ENCODE measurements around the gene DLX3.

The DLX3 gene

GRCh38 chr17:49967621-49968404 lies 27.2 kb downstream of the DLX3 start:
- Histone ChIP-seq H3K36me3 (ENCODE audit: control insufficient read depth, insufficient read depth, low read length) (no peaks in the 10 kb centered on the region), H3K4me3 (ENCODE audit: insufficient read depth, low read depth, low read length, poor library complexity, severe bottlenecking) (peak overlapping the region; percentile 33), H3K9me3 (ENCODE audit: control insufficient read depth, low read length) (no peaks in the 10 kb centered on the region), H3K27ac (ENCODE audit: insufficient read depth, low read length, poor library complexity, severe bottlenecking) (no peak overlapping the region), H3K27me3 (replicated peaks; ENCODE audit: control insufficient read depth, insufficient read depth, low read length, poor library complexity, severe bottlenecking) (peaks cover 73% of the 10 kb centered on the region), H3K4me1 (ENCODE audit: control insufficient read depth, insufficient read depth, low read length, poor library complexity, severe bottlenecking) (peaks cover 48% of the 10 kb centered on the region)
- no peak for DNase-seq

DNA sequence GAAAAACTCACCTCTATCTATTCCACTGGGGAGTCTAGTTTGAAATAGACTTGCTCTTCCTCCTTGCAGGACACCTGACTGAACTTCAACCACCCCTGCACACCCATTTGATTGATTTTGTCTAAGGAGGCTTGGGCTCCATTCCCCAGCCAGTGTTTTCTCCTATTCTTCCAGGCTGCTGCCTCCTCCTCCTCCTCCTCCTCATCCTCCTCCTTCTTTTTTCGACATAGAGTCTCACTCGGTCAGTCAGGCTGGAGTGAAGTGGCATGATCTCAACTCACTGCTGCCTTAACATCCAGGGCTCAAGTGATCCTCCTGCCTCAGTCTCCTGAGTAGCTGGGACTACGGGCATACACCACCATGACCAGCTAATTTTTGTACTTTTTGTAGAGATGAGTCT lies 27.8 kb downstream of the DLX3 start:
- H3K4me1 ChIP-seq (ENCODE audit: control insufficient read depth, insufficient read depth, low read length, poor library complexity, severe bottlenecking) = peaks cover 42% of the 10 kb centered on the region
- H3K36me3 ChIP-seq (ENCODE audit: control insufficient read depth, insufficient read depth, low read length) = no peaks in the 10 kb centered on the region
- DNase-seq = no peak
- no peaks in the 10 kb centered on the region for H3K9me3 ChIP-seq (ENCODE audit: control insufficient read depth, low read length)
- H3K27me3 ChIP-seq (replicated peaks; ENCODE audit: control insufficient read depth, insufficient read depth, low read length, poor library complexity, severe bottlenecking) = peaks cover 73% of the 10 kb centered on the region
- H3K4me3 ChIP-seq (ENCODE audit: insufficient read depth, low read depth, low read length, poor library complexity, severe bottlenecking) = no peak overlapping the region
- H3K27ac ChIP-seq (ENCODE audit: insufficient read depth, low read length, poor library complexity, severe bottlenecking) = no peak overlapping the region

GRCh38 chr17:49966767-49967166 lies 28.3 kb downstream of the DLX3 start:
- H3K27me3 ChIP-seq (replicated peaks; ENCODE audit: control insufficient read depth, insufficient read depth, low read length, poor library complexity, severe bottlenecking) = peaks cover 69% of the 10 kb centered on the region
- no peaks in the 10 kb centered on the region for H3K9me3 ChIP-seq (ENCODE audit: control insufficient read depth, low read length)
- no peaks in the 10 kb centered on the region for H3K36me3 ChIP-seq (ENCODE audit: control insufficient read depth, insufficient read depth, low read length)
- H3K4me1 ChIP-seq (ENCODE audit: control insufficient read depth, insufficient read depth, low read length, poor library complexity, severe bottlenecking) = peaks cover 38% of the 10 kb centered on the region
- H3K4me3 ChIP-seq (ENCODE audit: insufficient read depth, low read depth, low read length, poor library complexity, severe bottlenecking) = no peak overlapping the region
- DNase-seq = no peak
- H3K27ac ChIP-seq (ENCODE audit: insufficient read depth, low read length, poor library complexity, severe bottlenecking) = no peak overlapping the region

DNA sequence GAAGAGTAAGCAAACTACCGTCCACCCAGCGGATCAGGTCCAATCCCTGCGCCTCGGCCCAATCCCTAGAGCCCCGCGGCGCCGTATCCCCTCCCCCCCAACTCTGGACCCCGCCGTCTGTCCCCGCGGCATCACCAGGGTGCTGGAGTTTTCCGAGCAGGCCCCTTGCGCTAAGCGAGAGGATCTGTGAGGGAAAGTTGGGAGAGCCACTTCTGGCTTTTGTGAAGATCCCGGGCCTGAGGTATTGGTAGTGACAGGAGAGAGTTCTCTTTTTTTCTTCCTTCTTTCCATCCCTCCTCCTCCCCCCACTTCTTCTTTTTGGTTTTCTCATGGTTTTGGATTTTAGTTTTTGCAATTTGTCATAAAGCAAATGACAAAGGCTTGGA lies 29.5 kb downstream of the DLX3 start:
- H3K4me3 ChIP-seq (ENCODE audit: insufficient read depth, low read depth, low read length, poor library complexity, severe bottlenecking) = no peak overlapping the region
- H3K4me1 ChIP-seq (ENCODE audit: control insufficient read depth, insufficient read depth, low read length, poor library complexity, severe bottlenecking) = peaks cover 35% of the 10 kb centered on the region
- no peaks in the 10 kb centered on the region for H3K36me3 ChIP-seq (ENCODE audit: control insufficient read depth, insufficient read depth, low read length)
- H3K27ac ChIP-seq (ENCODE audit: insufficient read depth, low read length, poor library complexity, severe bottlenecking) = no peak overlapping the region
- no peaks in the 10 kb centered on the region for H3K9me3 ChIP-seq (ENCODE audit: control insufficient read depth, low read length)
- peaks cover 59% of the 10 kb centered on the region for H3K27me3 ChIP-seq (replicated peaks; ENCODE audit: control insufficient read depth, insufficient read depth, low read length, poor library complexity, severe bottlenecking)
- DNase-seq = no peak

DNA sequence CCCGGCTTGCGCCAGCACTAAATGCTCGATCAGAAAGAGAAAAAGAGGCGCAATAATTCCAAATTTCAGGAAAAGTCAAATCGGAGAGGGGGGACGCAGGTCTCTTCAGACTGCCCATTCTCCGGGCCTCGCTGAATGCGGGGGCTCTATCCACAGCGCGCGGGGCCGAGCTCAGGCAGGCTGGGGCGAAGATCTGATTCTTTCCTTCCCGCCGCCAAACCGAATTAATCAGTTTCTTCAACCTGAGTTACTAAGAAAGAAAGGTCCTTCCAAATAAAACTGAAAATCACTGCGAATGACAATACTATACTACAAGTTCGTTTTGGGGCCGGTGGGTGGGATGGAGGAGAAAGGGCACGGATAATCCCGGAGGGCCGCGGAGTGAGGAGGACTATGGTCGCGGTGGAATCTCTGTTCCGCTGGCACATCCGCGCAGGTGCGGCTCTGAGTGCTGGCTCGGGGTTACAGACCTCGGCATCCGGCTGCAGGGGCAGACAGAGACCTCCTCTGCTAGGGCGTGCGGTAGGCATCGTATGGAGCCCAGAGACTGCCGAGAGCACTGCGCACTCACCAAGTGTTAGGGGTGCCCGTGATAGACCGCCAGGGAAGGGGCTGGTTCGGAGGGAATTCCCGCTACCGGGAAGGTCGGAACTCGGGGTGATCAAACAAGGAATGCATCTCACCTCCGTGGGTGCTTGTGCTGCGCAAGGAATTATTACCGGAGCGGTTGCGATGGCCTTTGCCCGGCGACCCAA lies 30.1 kb downstream of the DLX3 start:
- peaks cover 54% of the 10 kb centered on the region for H3K27me3 ChIP-seq (replicated peaks; ENCODE audit: control insufficient read depth, insufficient read depth, low read length, poor library complexity, severe bottlenecking)
- H3K4me3 ChIP-seq (ENCODE audit: insufficient read depth, low read depth, low read length, poor library complexity, severe bottlenecking) = no peak overlapping the region
- H3K9me3 ChIP-seq (ENCODE audit: control insufficient read depth, low read length) = no peaks in the 10 kb centered on the region
- no peaks in the 10 kb centered on the region for H3K36me3 ChIP-seq (ENCODE audit: control insufficient read depth, insufficient read depth, low read length)
- no peak overlapping the region for H3K27ac ChIP-seq (ENCODE audit: insufficient read depth, low read length, poor library complexity, severe bottlenecking)
- peaks cover 35% of the 10 kb centered on the region for H3K4me1 ChIP-seq (ENCODE audit: control insufficient read depth, insufficient read depth, low read length, poor library complexity, severe bottlenecking)
- DNase-seq = no peak

- Histone ChIP-seq H3K27ac (ENCODE audit: insufficient read depth, low read length, poor library complexity, severe bottlenecking) (no peak overlapping the region), H3K36me3 (ENCODE audit: control insufficient read depth, insufficient read depth, low read length) (no peaks in the 10 kb centered on the region), H3K4me1 (ENCODE audit: control insufficient read depth, insufficient read depth, low read length, poor library complexity, severe bottlenecking) (peaks cover 32% of the 10 kb centered on the region), H3K4me3 (ENCODE audit: insufficient read depth, low read depth, low read length, poor library complexity, severe bottlenecking) (no peak overlapping the region), H3K27me3 (replicated peaks; ENCODE audit: control insufficient read depth, insufficient read depth, low read length, poor library complexity, severe bottlenecking) (peaks cover 48% of the 10 kb centered on the region), H3K9me3 (ENCODE audit: control insufficient read depth, low read length) (no peaks in the 10 kb centered on the region)
- DNase-seq = no peak
These were observed 30.7 kb downstream of the DLX3 start for GRCh38 chr17:49964303-49964768.

DNA sequence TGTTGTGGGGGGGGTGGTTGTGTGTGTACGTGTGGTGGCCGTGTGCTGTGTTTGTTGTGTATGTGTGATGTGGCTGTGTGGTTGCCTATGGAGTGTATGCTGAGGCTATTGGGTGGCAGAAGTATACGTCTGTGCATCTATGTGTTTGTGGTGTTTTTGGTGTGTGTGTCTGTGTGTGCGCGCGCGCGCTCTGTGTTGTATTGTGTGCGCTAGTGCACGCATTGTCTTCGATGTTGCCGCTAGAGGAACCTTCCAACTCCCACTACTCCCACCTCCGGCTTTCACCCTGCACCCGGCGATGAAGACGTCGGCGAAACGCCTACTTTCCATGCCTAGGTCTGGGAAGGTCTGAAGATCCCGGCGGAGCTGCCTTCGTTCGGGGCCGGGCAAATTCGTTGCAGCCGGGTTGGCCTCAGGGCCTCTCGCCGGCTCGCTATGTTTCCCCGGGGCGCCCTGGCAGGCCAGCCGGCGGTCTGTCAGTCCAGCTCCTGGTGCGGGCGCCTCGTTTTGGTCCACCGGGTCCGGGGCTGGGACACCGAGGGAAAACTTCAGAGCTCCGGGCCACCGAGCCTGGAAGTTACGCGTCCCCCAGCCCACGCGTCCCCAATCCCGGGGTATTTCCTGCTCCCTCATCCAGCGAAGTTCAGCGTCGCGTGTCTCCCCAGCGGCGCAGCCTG lies 31.3 kb downstream of the DLX3 start:
- Histone ChIP-seq H3K9me3 (ENCODE audit: control insufficient read depth, low read length) (no peaks in the 10 kb centered on the region), H3K4me3 (ENCODE audit: insufficient read depth, low read depth, low read length, poor library complexity, severe bottlenecking) (no peak overlapping the region), H3K36me3 (ENCODE audit: control insufficient read depth, insufficient read depth, low read length) (no peaks in the 10 kb centered on the region), H3K27ac (ENCODE audit: insufficient read depth, low read length, poor library complexity, severe bottlenecking) (no peak overlapping the region), H3K27me3 (replicated peaks; ENCODE audit: control insufficient read depth, insufficient read depth, low read length, poor library complexity, severe bottlenecking) (peaks cover 43% of the 10 kb centered on the region), H3K4me1 (ENCODE audit: control insufficient read depth, insufficient read depth, low read length, poor library complexity, severe bottlenecking) (peaks cover 26% of the 10 kb centered on the region)
- DNase-seq = no peak

DNA sequence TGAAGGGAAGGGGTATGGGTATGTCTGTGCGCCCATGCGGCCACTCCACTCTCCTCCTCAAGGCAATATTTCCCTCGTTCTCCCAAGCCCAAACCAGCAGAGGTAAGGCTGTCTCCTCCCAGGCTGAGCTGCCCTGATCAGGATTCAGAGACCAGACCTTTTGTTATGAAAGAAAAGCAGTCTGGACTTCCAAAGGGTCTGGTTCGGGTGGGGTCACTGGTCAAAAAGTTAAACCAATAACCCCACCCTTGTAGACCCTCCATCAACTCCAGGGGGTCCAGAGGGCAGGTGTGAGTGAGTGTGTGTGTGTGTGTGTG lies 31.8 kb downstream of the DLX3 start:
- peaks cover 24% of the 10 kb centered on the region for H3K4me1 ChIP-seq (ENCODE audit: control insufficient read depth, insufficient read depth, low read length, poor library complexity, severe bottlenecking)
- H3K9me3 ChIP-seq (ENCODE audit: control insufficient read depth, low read length) = no peaks in the 10 kb centered on the region
- DNase-seq = no peak
- peaks cover 43% of the 10 kb centered on the region for H3K27me3 ChIP-seq (replicated peaks; ENCODE audit: control insufficient read depth, insufficient read depth, low read length, poor library complexity, severe bottlenecking)
- H3K4me3 ChIP-seq (ENCODE audit: insufficient read depth, low read depth, low read length, poor library complexity, severe bottlenecking) = no peak overlapping the region
- H3K36me3 ChIP-seq (ENCODE audit: control insufficient read depth, insufficient read depth, low read length) = no peaks in the 10 kb centered on the region
- H3K27ac ChIP-seq (ENCODE audit: insufficient read depth, low read length, poor library complexity, severe bottlenecking) = no peak overlapping the region

- H3K9me3 ChIP-seq (ENCODE audit: control insufficient read depth, low read length) = no peaks in the 10 kb centered on the region
- DNase-seq = no peak
- no peak overlapping the region for H3K4me3 ChIP-seq (ENCODE audit: insufficient read depth, low read depth, low read length, poor library complexity, severe bottlenecking)
- H3K4me1 ChIP-seq (ENCODE audit: control insufficient read depth, insufficient read depth, low read length, poor library complexity, severe bottlenecking) = peaks cover 20% of the 10 kb centered on the region
- H3K36me3 ChIP-seq (ENCODE audit: control insufficient read depth, insufficient read depth, low read length) = no peaks in the 10 kb centered on the region
- peaks cover 43% of the 10 kb centered on the region for H3K27me3 ChIP-seq (replicated peaks; ENCODE audit: control insufficient read depth, insufficient read depth, low read length, poor library complexity, severe bottlenecking)
- H3K27ac ChIP-seq (ENCODE audit: insufficient read depth, low read length, poor library complexity, severe bottlenecking) = no peak overlapping the region
These were observed 32.3 kb downstream of the DLX3 start for GRCh38 chr17:49962599-49963308.

All from effector memory CD4-positive, alpha-beta T cell (primary cell).